ENCODE data around the gene SLC44A2. TPM values are rescaled to one million over a fixed set of nuclear protein-coding genes. Genes with fewer than 3 reads are reported as not detected.

SLC44A2 gene
- total and polyA plus RNA-seq, 2 experiments from 2014 or later, result 43.2 to 65.0 TPM

GRCh38 chr19:10678813-10679212, 53.5 kb downstream of the SLC44A2 start:
- Mint-ChIP-seq H3K4me3 (no peak overlapping the region), H3K36me3 (ENCODE audit: low read depth) (peaks cover 100% of the 10 kb centered on the region), H3K9me3 (peaks cover 2% of the 10 kb centered on the region; the same call in 1 of the 3 replicates), H3K27me3 (ENCODE audit: insufficient read depth, low read depth, poor library complexity) (peaks cover 27% of the 10 kb centered on the region), H3K4me1 (no peaks in the 10 kb centered on the region), H3K27ac (no peak overlapping the region)
- H3F3A ChIP-seq (replicated peaks; ENCODE audit: low read depth), result peaks cover 79% of the 10 kb centered on the region
- DNase-seq (ENCODE audit: low spot score), result no peak
- no peaks in the 10 kb centered on the region for H3K27me3 ChIP-seq (ENCODE audit: insufficient read depth)
- no peak overlapping the region for H2AFZ ChIP-seq
- no peak overlapping the region for H3K27ac ChIP-seq (ENCODE audit: low read depth)
- peaks cover 67% of the 10 kb centered on the region for H4K20me1 ChIP-seq (replicated peaks; ENCODE audit: insufficient read depth)
- no peak for ATAC-seq
- H3K36me3 ChIP-seq (ENCODE audit: insufficient read depth), result peaks cover 89% of the 10 kb centered on the region
- peaks cover 87% of the 10 kb centered on the region for H3K79me2 ChIP-seq (replicated peaks; ENCODE audit: insufficient read depth)
- TF ChIP-seq JUNB (IDR thresholded peaks at IDR 0.05; ENCODE audit: unreplicated experiment) (no peak), STAT1 (IDR thresholded peaks at IDR 0.05; ENCODE audit: unreplicated experiment) (no peak), EZH2 (IDR thresholded peaks at IDR 0.05; ENCODE audit: low read depth, unreplicated experiment) (no peak), CTCF (conservative IDR thresholded peaks at IDR 0.05; ENCODE audit: low read depth in 2 of 2) (no peak)
- H3K4me2 ChIP-seq, result no peak overlapping the region
- no peak overlapping the region for H3K4me3 ChIP-seq
- H3K4me1 ChIP-seq (ENCODE audit: insufficient read depth), result no peaks in the 10 kb centered on the region
- no peaks in the 10 kb centered on the region for H3K9me2 ChIP-seq (ENCODE audit: insufficient read depth)

- Mint-ChIP-seq H3K27me3 (ENCODE audit: insufficient read depth, low read depth, poor library complexity) (peaks cover 27% of the 10 kb centered on the region), H3K4me1 (no peaks in the 10 kb centered on the region), H3K4me3 (no peak overlapping the region), H3K36me3 (ENCODE audit: low read depth) (peaks cover 100% of the 10 kb centered on the region), H3K27ac (no peak overlapping the region), H3K9me3 (peaks cover 2% of the 10 kb centered on the region; the same call in 1 of the 3 replicates)
- DNase-seq (ENCODE audit: low spot score), result no peak
- Histone ChIP-seq H3K79me2 (replicated peaks; ENCODE audit: insufficient read depth) (peaks cover 86% of the 10 kb centered on the region), H3K9me2 (ENCODE audit: insufficient read depth) (no peaks in the 10 kb centered on the region), H3K4me2 (no peak overlapping the region), H4K20me1 (replicated peaks; ENCODE audit: insufficient read depth) (peaks cover 69% of the 10 kb centered on the region), H3K4me1 (ENCODE audit: insufficient read depth) (no peaks in the 10 kb centered on the region), H3K27ac (ENCODE audit: low read depth) (no peak overlapping the region), H3K27me3 (ENCODE audit: insufficient read depth) (no peaks in the 10 kb centered on the region), H3F3A (replicated peaks; ENCODE audit: low read depth) (peaks cover 81% of the 10 kb centered on the region), H3K4me3 (no peak overlapping the region), H2AFZ (no peak overlapping the region), H3K36me3 (ENCODE audit: insufficient read depth) (peaks cover 92% of the 10 kb centered on the region)
- ATAC-seq, result no peak
- TF ChIP-seq JUNB (IDR thresholded peaks at IDR 0.05; ENCODE audit: unreplicated experiment) (no peak), EZH2 (IDR thresholded peaks at IDR 0.05; ENCODE audit: low read depth, unreplicated experiment) (no peak), POLR2AphosphoS5 (IDR thresholded peaks at IDR 0.05; ENCODE audit: low read depth) (no peak), ZNF114 (CRISPR knock-in tag; IDR thresholded peaks at IDR 0.05) (no peak), CTCF (conservative IDR thresholded peaks at IDR 0.05; ENCODE audit: low read depth in 2 of 2) (no peak), REST (IDR thresholded peaks at IDR 0.05; ENCODE audit: unreplicated experiment) (no peak), NANOG (IDR thresholded peaks at IDR 0.05; ENCODE audit: borderline replicate concordance) (no peak), ZNF331 (CRISPR knock-in tag; IDR thresholded peaks at IDR 0.05; ENCODE audit: low read depth) (no peak)
These were observed 54.4 kb downstream of the SLC44A2 start for GRCh38 chr19:10679743-10680142.
